ACC112 (cell line): ENCODE results near the gene ANK3.

ENCODE experiments used
- H2AFZ ChIP-seq: fragments of 200-600 bp; sonication (generic); one replicate; pipeline ENCODE4 v1.6.0; 2017; ENCODE audit warnings: antibody characterized with exemption, low read length; ENCODE audit not compliant: unreplicated experiment
- H3K27ac ChIP-seq: fragments of 200-600 bp; sonication (generic); 2 replicates; pipeline ENCODE4 v1.5.1; 2014; ENCODE audit warnings: low read depth, mild to moderate bottlenecking, antibody characterized with exemption, low read length, moderate library complexity
- H3K27me3 ChIP-seq: fragments of 200-600 bp; sonication (generic); 2 replicates; pipeline ENCODE4 v1.6.1; 2014; ENCODE audit warnings: mild to moderate bottlenecking, antibody characterized with exemption, low read length, moderate library complexity, mixed read lengths; ENCODE audit not compliant: insufficient read depth
- H3K36me3 ChIP-seq: fragments of 200-600 bp; sonication (generic); 2 replicates; pipeline ENCODE4 v1.6.1; 2016; ENCODE audit warnings: mild to moderate bottlenecking, antibody characterized with exemption, low read length, moderate library complexity, mixed read lengths; ENCODE audit not compliant: insufficient read depth
- H3K4me1 ChIP-seq: fragments of 200-600 bp; sonication (generic); one replicate; pipeline ENCODE4 v1.6.1; 2016; ENCODE audit warnings: low read length, mixed read lengths; ENCODE audit not compliant: insufficient read depth, unreplicated experiment, control insufficient read depth
- H3K4me3 ChIP-seq: fragments of 200-600 bp; sonication (generic); 2 replicates; pipeline ENCODE4 v1.5.1; 2014; ENCODE audit warnings: mild to moderate bottlenecking, low read depth, low read length
- H3K79me2 ChIP-seq: fragments of 200-600 bp; sonication (generic); one replicate; pipeline ENCODE4 v1.6.0; 2016; ENCODE audit warnings: low read length; ENCODE audit not compliant: control insufficient read depth, unreplicated experiment, insufficient read depth

The ANK3 gene

GRCh38 chr10:60394446-60394845, 4.8 kb upstream of the ANK3 start:
- H3K36me3 ChIP-seq, result no peaks in the 10 kb centered on the region
- no peak overlapping the region for H2AFZ ChIP-seq

GRCh38 chr10:60390224-60390626, 550 bp upstream of the ANK3 start:
- Histone ChIP-seq H3K4me1 (peaks cover 20% of the 10 kb centered on the region), H3K79me2 (no peaks in the 10 kb centered on the region)

More at GRCh38 chr10:60394446-60394845, 4.8 kb upstream of the ANK3 start:
- Histone ChIP-seq H3K4me1 (peaks cover 20% of the 10 kb centered on the region), H3K79me2 (no peaks in the 10 kb centered on the region), H3K27ac (no peak overlapping the region), H3K4me3 (no peak overlapping the region), H3K27me3 (no peaks in the 10 kb centered on the region)

GRCh38 chr10:60388709-60389301, 870 bp downstream of the ANK3 start:
- H3K27ac ChIP-seq, result no peak overlapping the region
- H2AFZ ChIP-seq, result no peak overlapping the region
- H3K79me2 ChIP-seq, result no peaks in the 10 kb centered on the region
- no peaks in the 10 kb centered on the region for H3K36me3 ChIP-seq
- H3K4me1 ChIP-seq, result peaks cover 33% of the 10 kb centered on the region
- H3K4me3 ChIP-seq, result no peak overlapping the region
- H3K27me3 ChIP-seq, result no peaks in the 10 kb centered on the region

More at GRCh38 chr10:60390224-60390626, 550 bp upstream of the ANK3 start:
- Histone ChIP-seq H3K27me3 (no peaks in the 10 kb centered on the region), H3K36me3 (no peaks in the 10 kb centered on the region), H2AFZ (no peak overlapping the region), H3K27ac (no peak overlapping the region), H3K4me3 (no peak overlapping the region)

- Histone ChIP-seq H3K36me3 (no peaks in the 10 kb centered on the region), H3K27me3 (no peaks in the 10 kb centered on the region), H3K79me2 (no peaks in the 10 kb centered on the region), H3K27ac (no peak overlapping the region), H3K4me3 (no peak overlapping the region), H3K4me1 (peaks cover 40% of the 10 kb centered on the region), H2AFZ (no peak overlapping the region)
Measured at GRCh38 chr10:60388116-60388625, 1.5 kb downstream of the ANK3 start.

GRCh38 chr10:60387531-60387930, 2.1 kb downstream of the ANK3 start:
- H3K79me2 ChIP-seq, result no peaks in the 10 kb centered on the region
- no peak overlapping the region for H3K4me3 ChIP-seq
- H3K27ac ChIP-seq, result no peak overlapping the region

GRCh38 chr10:60385399-60385738, 4.3 kb downstream of the ANK3 start:
- Histone ChIP-seq H3K27ac (peak overlapping the region; percentile 83), H2AFZ (no peak overlapping the region), H3K79me2 (no peaks in the 10 kb centered on the region)

More at GRCh38 chr10:60387531-60387930, 2.1 kb downstream of the ANK3 start:
- H3K36me3 ChIP-seq, result no peaks in the 10 kb centered on the region
- H2AFZ ChIP-seq, result no peak overlapping the region
- H3K4me1 ChIP-seq, result peaks cover 43% of the 10 kb centered on the region
- no peaks in the 10 kb centered on the region for H3K27me3 ChIP-seq

GRCh38 chr10:60384708-60385398, 4.8 kb downstream of the ANK3 start:
- H3K4me3 ChIP-seq, result peak overlapping the region; percentile 19; the same call in 1 of the 2 replicates
- peak overlapping the region; percentile 83 for H3K27ac ChIP-seq
- H3K4me1 ChIP-seq, result peaks cover 37% of the 10 kb centered on the region
- H2AFZ ChIP-seq, result peak overlapping the region; percentile 18
- H3K27me3 ChIP-seq, result no peaks in the 10 kb centered on the region
- no peaks in the 10 kb centered on the region for H3K36me3 ChIP-seq
- no peaks in the 10 kb centered on the region for H3K79me2 ChIP-seq

More at GRCh38 chr10:60385399-60385738, 4.3 kb downstream of the ANK3 start:
- H3K36me3 ChIP-seq, result no peaks in the 10 kb centered on the region
- peak overlapping the region; percentile 18; the same call in 1 of the 2 replicates for H3K4me3 ChIP-seq
- H3K27me3 ChIP-seq, result no peaks in the 10 kb centered on the region
- H3K4me1 ChIP-seq, result peaks cover 42% of the 10 kb centered on the region

- no peaks in the 10 kb centered on the region for H3K27me3 ChIP-seq
- H3K27ac ChIP-seq, result peak overlapping the region; percentile 83
- H3K4me1 ChIP-seq, result peaks cover 37% of the 10 kb centered on the region
- no peak overlapping the region for H2AFZ ChIP-seq
- H3K36me3 ChIP-seq, result no peaks in the 10 kb centered on the region
- H3K79me2 ChIP-seq, result no peaks in the 10 kb centered on the region
- peak overlapping the region; percentile 19; the same call in 1 of the 2 replicates for H3K4me3 ChIP-seq
Measured at GRCh38 chr10:60384011-60384410, 5.7 kb downstream of the ANK3 start.

- no peaks in the 10 kb centered on the region for H3K36me3 ChIP-seq
- peak overlapping the region; percentile 18; the same call in 1 of the 2 replicates for H3K4me3 ChIP-seq
- H2AFZ ChIP-seq, result no peak overlapping the region
- no peaks in the 10 kb centered on the region for H3K27me3 ChIP-seq
- H3K79me2 ChIP-seq, result no peaks in the 10 kb centered on the region
- H3K27ac ChIP-seq, result peak overlapping the region; percentile 83; the same call in 1 of the 2 replicates
- peaks cover 41% of the 10 kb centered on the region for H3K4me1 ChIP-seq
Measured at GRCh38 chr10:60382946-60383681, 6.6 kb downstream of the ANK3 start.

GRCh38 chr10:60380781-60381180, 8.9 kb downstream of the ANK3 start:
- Histone ChIP-seq H3K4me1 (peaks cover 45% of the 10 kb centered on the region), H2AFZ (no peak overlapping the region), H3K4me3 (no peak overlapping the region), H3K36me3 (no peaks in the 10 kb centered on the region), H3K79me2 (no peaks in the 10 kb centered on the region), H3K27me3 (no peaks in the 10 kb centered on the region), H3K27ac (no peak overlapping the region)
